ENCODE data around the gene WIPF1. TPM values are rescaled to one million over a fixed set of nuclear protein-coding genes. Genes with fewer than 3 reads are reported as not detected.
A peak's percentile ranks its signal among the peaks of the same experiment; 100 is the strongest.

The WIPF1 gene
- polyA plus RNA-seq, 2 of the 4 experiments (the other 2 are of a cell fraction): 16.4 to 20.1 TPM

DNA sequence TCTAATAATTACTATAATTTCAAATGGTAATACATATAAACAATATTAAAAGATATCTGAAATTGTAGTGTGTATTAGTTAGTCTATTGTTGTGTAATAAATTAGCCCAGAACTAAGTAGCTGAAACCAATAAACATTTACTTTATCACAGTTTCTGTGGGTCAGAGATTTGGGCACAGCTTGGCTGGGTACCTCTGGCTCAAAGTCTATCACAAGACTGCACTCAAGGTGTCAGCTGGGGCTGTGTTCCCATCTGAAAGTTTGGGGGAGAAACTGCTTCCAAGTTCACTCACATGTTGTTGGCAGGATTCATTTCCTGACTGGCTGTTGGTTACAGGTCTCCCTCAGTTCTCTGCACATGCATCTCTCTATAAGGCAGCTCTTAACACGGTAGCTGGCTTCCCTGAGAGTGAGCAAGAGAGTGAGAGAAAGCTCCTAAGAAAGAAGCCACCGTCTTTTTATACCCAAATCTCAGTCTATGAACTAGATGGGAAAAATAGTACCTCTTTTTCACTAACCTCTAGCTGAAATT is 25.6 kb upstream of the WIPF1 start:
- Histone ChIP-seq H3K4me1 (peaks cover 18% of the 10 kb centered on the region), H3K4me2 (peak overlapping the region; percentile 51), H3K9me3 (no peaks in the 10 kb centered on the region), H3K27ac (peak overlapping the region in 1 of 2 experiments; percentile 49; a peak in 3 of 6 replicates), H3K4me3 (no peak overlapping the region)
- TF ChIP-seq MAZ (IDR thresholded peaks at IDR 0.05; ENCODE audit: borderline replicate concordance, low read depth, low read length): no peak
- no peak for TF ChIP-seq NFE2L2 (conservative IDR thresholded peaks at IDR 0.05; ENCODE audit: low read length)
- no peak for TF ChIP-seq JUN (IDR thresholded peaks at IDR 0.05)
- no peak for TF ChIP-seq CBX2 (IDR thresholded peaks at IDR 0.05; ENCODE audit: borderline replicate concordance, low read depth)
- TF ChIP-seq NR3C1 (IDR thresholded peaks at IDR 0.05): no peak
- TF ChIP-seq HDAC2 (IDR thresholded peaks at IDR 0.05): no peak
- no peak for TF ChIP-seq USF2 (IDR thresholded peaks at IDR 0.05)
- TF ChIP-seq GATA3 (IDR thresholded peaks at IDR 0.05; ENCODE audit: borderline replicate concordance): no peak
- no peak for TF ChIP-seq ZC3H11A (IDR thresholded peaks at IDR 0.05)
- no peak for TF ChIP-seq RAD21 (conservative IDR thresholded peaks at IDR 0.05 in 1 of 2, IDR thresholded peaks at IDR 0.05 in 1 of 2)
- TF ChIP-seq EHF (CRISPR knock-in tag; IDR thresholded peaks at IDR 0.05): no peak
- TF ChIP-seq MYC (IDR thresholded peaks at IDR 0.05; ENCODE audit: borderline replicate concordance, low read length): no peak
- no peak for TF ChIP-seq RARB (CRISPR knock-in tag; IDR thresholded peaks at IDR 0.05)
- no peak for TF ChIP-seq ZNF302 (CRISPR knock-in tag; IDR thresholded peaks at IDR 0.05)
- TF ChIP-seq HOXB5 (CRISPR knock-in tag; IDR thresholded peaks at IDR 0.05): no peak
- TF ChIP-seq KDM1A (IDR thresholded peaks at IDR 0.05; ENCODE audit: low read depth): no peak
- 28% methylated on average over 2 of the region's 2 CpGs for WGBS (ENCODE audit: missing lambda C conversion rate)
- DNase-seq (ENCODE audit: low read depth in 1 of 2, low spot score in 1 of 2) (no peak), ATAC-seq (peak; percentile 23 to 58; a peak in 3 of 6 replicates), FAIRE-seq (no peak)
- POLR2A ChIA-PET: no interaction called here
- CTCF ChIA-PET: interaction anchor here (0.8 kb wide), 1 partner anchor 45 kb away, joined by 3 read pairs; no protein-coding TSS in a partner anchor

GRCh38 chr2:174621323-174621722 is 23.7 kb upstream of the WIPF1 start:
- ATAC-seq: no peak

More at GRCh38 chr2:174621323-174621722, 23.7 kb upstream of the WIPF1 start:
- Histone ChIP-seq H3K9me3 (no peaks in the 10 kb centered on the region), H3K4me1 (peaks cover 37% of the 10 kb centered on the region), H3K4me2 (no peak overlapping the region), H3K27ac (no peak overlapping the region), H3K4me3 (no peak overlapping the region)
- TF ChIP-seq POLR2A (IDR thresholded peaks at IDR 0.05; ENCODE audit: low read length): no peak
- TF ChIP-seq CBX2 (IDR thresholded peaks at IDR 0.05; ENCODE audit: borderline replicate concordance, low read depth): no peak
- TF ChIP-seq, protein P1, sequence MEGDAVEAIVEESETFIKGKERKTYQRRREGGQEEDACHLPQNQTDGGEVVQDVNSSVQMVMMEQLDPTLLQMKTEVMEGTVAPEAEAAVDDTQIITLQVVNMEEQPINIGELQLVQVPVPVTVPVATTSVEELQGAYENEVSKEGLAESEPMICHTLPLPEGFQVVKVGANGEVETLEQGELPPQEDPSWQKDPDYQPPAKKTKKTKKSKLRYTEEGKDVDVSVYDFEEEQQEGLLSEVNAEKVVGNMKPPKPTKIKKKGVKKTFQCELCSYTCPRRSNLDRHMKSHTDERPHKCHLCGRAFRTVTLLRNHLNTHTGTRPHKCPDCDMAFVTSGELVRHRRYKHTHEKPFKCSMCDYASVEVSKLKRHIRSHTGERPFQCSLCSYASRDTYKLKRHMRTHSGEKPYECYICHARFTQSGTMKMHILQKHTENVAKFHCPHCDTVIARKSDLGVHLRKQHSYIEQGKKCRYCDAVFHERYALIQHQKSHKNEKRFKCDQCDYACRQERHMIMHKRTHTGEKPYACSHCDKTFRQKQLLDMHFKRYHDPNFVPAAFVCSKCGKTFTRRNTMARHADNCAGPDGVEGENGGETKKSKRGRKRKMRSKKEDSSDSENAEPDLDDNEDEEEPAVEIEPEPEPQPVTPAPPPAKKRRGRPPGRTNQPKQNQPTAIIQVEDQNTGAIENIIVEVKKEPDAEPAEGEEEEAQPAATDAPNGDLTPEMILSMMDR (IDR thresholded peaks at IDR 0.05): no peak
- no peak for TF ChIP-seq PBX3 (IDR thresholded peaks at IDR 0.05)
- TF ChIP-seq ELK1 (IDR thresholded peaks at IDR 0.05; ENCODE audit: low read depth, low read length): no peak
- ChIA-PET POLR2A (no interaction called here), CTCF (interaction anchor here (0.9 kb wide), 1 partner anchor 80 kb away, joined by 3 read pairs; no protein-coding TSS in a partner anchor)
- no peak for DNase-seq (ENCODE audit: low read depth in 1 of 2, low spot score in 1 of 2)
- 93% methylated on average over 3 of the region's 3 CpGs for WGBS (ENCODE audit: missing lambda C conversion rate)
- FAIRE-seq: no peak

Data from A549 (cell line).